ENCODE data around the gene CDYL. TPM values are rescaled to one million over a fixed set of nuclear protein-coding genes. Genes with fewer than 3 reads are reported as not detected.

Gene CDYL
- total RNA-seq, 2 experiments from 2014 or later: 31.1 to 31.2 TPM

DNA sequence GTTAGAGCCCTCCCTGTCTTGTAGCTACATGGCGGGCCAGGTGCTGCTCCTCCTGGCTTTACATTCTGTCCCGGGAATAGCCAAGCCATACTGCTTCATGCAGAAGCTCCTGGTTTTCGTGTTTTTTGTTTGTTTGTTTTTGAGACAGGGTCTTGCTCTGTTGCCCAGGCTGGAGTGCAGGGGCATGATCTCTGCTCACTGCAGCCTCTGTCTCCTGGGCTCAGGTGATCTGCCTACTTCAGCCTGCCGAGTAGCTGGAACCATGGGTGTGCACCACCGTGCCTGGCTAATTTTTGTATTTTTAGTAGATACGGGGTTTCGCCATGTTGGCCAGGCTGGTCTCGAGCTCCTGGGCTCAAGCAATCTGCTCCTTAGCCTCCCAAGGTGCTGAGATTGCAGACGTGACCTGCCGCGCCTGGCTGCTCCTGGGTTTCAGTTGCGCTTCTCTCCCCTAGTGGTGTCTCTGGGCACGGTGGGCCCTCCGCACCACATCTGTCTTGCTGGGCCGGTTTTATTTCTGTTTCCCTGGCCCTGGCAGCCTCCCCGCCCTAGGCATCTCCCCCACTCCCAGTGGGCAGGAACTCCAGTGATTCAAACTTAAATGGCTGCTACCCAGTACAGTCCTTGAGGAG, 12.9 kb downstream of the CDYL start:
- DNase-seq (no peak), ATAC-seq (no peak)
- CTCF ChIA-PET: interaction anchor here (1.6 to 2.4 kb wide), 5 partner anchors 9 to 61 kb away, joined by 3 to 18 read pairs (median 11); no protein-coding TSS in a partner anchor
- POLR2A ChIA-PET: interaction anchor here (0.7 to 1.9 kb wide), 3 partner anchors 9 to 70 kb away, joined by 3 to 5 read pairs (median 5); no protein-coding TSS in a partner anchor
- no peaks in the 10 kb centered on the region for H3K27me3 Mint-ChIP-seq
- no peak overlapping the region for H3K4me3 Mint-ChIP-seq
- intact Hi-C loops (cut with micrococcal nuclease): no loop called here
- H3K9me3 Mint-ChIP-seq: peaks cover 2% of the 10 kb centered on the region
- TF ChIP-seq, protein P1, sequence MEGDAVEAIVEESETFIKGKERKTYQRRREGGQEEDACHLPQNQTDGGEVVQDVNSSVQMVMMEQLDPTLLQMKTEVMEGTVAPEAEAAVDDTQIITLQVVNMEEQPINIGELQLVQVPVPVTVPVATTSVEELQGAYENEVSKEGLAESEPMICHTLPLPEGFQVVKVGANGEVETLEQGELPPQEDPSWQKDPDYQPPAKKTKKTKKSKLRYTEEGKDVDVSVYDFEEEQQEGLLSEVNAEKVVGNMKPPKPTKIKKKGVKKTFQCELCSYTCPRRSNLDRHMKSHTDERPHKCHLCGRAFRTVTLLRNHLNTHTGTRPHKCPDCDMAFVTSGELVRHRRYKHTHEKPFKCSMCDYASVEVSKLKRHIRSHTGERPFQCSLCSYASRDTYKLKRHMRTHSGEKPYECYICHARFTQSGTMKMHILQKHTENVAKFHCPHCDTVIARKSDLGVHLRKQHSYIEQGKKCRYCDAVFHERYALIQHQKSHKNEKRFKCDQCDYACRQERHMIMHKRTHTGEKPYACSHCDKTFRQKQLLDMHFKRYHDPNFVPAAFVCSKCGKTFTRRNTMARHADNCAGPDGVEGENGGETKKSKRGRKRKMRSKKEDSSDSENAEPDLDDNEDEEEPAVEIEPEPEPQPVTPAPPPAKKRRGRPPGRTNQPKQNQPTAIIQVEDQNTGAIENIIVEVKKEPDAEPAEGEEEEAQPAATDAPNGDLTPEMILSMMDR (IDR thresholded peaks at IDR 0.05): no peak
- peaks cover 64% of the 10 kb centered on the region for H3K4me1 Mint-ChIP-seq (ENCODE audit: low read depth)
- H3K36me3 Mint-ChIP-seq (ENCODE audit: low read depth): peaks cover 11% of the 10 kb centered on the region
- peak overlapping the region; percentile 50 for H3K27ac Mint-ChIP-seq

DNA sequence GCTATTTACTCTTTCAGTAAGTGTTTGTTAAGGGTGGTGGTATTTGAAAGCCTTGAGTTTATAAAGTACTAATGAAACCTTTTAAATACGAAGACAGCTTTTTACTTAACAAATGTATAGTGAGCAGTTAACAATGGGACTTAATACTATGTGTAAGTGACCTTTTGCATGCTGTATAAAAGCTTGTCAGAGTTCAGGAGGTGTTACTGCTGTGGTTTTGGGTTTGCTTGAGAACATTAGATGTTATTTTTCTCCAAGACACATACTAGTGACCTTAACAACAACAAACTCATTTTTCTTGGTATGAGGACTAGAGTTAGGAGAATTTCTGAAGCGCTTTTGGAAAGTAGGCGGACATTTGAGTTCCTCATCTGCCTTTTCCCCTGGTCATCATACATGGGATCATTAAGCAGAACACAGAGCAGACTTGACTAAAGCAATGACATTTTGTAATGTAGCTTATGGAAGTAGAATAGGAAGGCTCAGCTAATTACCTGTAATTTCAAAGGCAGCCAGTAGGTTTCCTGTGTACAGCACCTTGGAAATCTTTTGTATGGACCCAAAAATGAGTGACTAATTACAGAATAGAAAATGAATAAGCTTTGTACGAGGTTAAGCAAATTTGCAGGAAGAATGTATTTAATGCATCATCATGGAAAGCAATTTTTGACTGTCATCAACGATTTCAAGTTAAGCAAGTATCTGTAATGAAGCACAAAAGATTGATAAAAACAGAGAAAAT, 14.1 kb downstream of the CDYL start:
- DNase-seq: peak; percentile 15
- intact Hi-C loops (cut with micrococcal nuclease): no loop called here
- peak overlapping the region; percentile 50 for H3K27ac Mint-ChIP-seq
- POLR2A ChIA-PET: interaction anchor here (1.3 to 1.9 kb wide), 3 partner anchors 10 to 35 kb away, joined by 3 to 5 read pairs (median 3); no protein-coding TSS in a partner anchor
- TF ChIP-seq, protein P1 (IDR thresholded peaks at IDR 0.05): peak; percentile 56
- H3K27me3 Mint-ChIP-seq: no peaks in the 10 kb centered on the region
- H3K36me3 Mint-ChIP-seq (ENCODE audit: low read depth): peaks cover 10% of the 10 kb centered on the region
- CTCF ChIA-PET: interaction anchor here (1.0 to 2.4 kb wide), 7 partner anchors 8 to 63 kb away, joined by 3 to 18 read pairs (median 6); partner anchors contain the start of gene CDYL
- peaks cover 2% of the 10 kb centered on the region for H3K9me3 Mint-ChIP-seq
- H3K4me3 Mint-ChIP-seq: no peak overlapping the region
- ATAC-seq: peak; percentile 81
- peaks cover 57% of the 10 kb centered on the region for H3K4me1 Mint-ChIP-seq (ENCODE audit: low read depth)

- DNase-seq (no peak), ATAC-seq (no peak)
- CTCF ChIA-PET: interaction anchor here (1.1 kb wide), 1 partner anchor 10 kb away, joined by 3 read pairs; no protein-coding TSS in a partner anchor
- TF ChIP-seq, protein P1 (IDR thresholded peaks at IDR 0.05): no peak
- POLR2A ChIA-PET: interaction anchor here (0.6 kb wide), 1 partner anchor 1049 kb away, joined by 3 read pairs; no protein-coding TSS in a partner anchor
- peaks cover 4% of the 10 kb centered on the region for H3K9me3 Mint-ChIP-seq
- no peak overlapping the region for H3K27ac Mint-ChIP-seq
- H3K4me1 Mint-ChIP-seq (ENCODE audit: low read depth): peaks cover 49% of the 10 kb centered on the region
- H3K27me3 Mint-ChIP-seq: no peaks in the 10 kb centered on the region
- no peak overlapping the region for H3K4me3 Mint-ChIP-seq
- H3K36me3 Mint-ChIP-seq (ENCODE audit: low read depth): peaks cover 12% of the 10 kb centered on the region
- intact Hi-C loops (cut with micrococcal nuclease): no loop called here
These were observed 18.0 kb downstream of the CDYL start for GRCh38 chr6:4794140-4794707.

DNA sequence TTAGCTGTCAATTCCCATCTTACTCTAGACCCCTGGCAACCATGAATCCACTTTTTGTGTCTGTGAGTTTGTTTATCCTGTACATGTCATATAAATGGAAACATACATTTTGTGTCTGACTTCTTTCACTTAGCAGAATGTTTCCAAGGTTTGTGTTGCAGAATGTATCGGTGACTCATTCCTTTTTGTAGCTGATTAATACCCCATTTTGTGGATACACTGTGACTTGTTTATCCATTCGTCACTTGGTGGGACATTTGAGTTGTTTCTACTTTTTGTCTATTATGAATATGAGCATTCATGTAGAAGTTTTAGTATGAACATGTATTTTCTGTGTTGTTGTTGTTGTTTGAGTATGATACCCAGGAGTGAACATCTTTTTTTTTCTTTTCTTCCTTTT, 21.4 kb downstream of the CDYL start:
- TF ChIP-seq, protein P1 (IDR thresholded peaks at IDR 0.05): no peak
- Mint-ChIP-seq H3K4me3 (no peak overlapping the region), H3K4me1 (ENCODE audit: low read depth) (peaks cover 48% of the 10 kb centered on the region), H3K36me3 (ENCODE audit: low read depth) (peaks cover 15% of the 10 kb centered on the region), H3K27me3 (no peaks in the 10 kb centered on the region), H3K9me3 (peaks cover 15% of the 10 kb centered on the region), H3K27ac (no peak overlapping the region)
- ATAC-seq: peak; percentile 18
- CTCF ChIA-PET: interaction anchor here (1.0 kb wide), 1 partner anchor 144 kb away, joined by 3 read pairs; no protein-coding TSS in a partner anchor
- POLR2A ChIA-PET: no interaction called here
- intact Hi-C loops (cut with micrococcal nuclease): no loop called here
- no peak for DNase-seq

Measured in activated CD8-positive, alpha-beta T cell treated with anti-CD3 and anti-CD28 coated beads for 36 hours (primary cell).